KMS-11 (cell line): ENCODE data around the gene SAPCD1.

Experiments
- H2AFZ ChIP-seq: fragments of 200-600 bp; sonication (generic); 2 replicates; pipeline ENCODE4 v1.6.1; 2016; ENCODE audit warnings: antibody characterized with exemption, mixed run types, low read depth
- H3K27ac ChIP-seq: fragments of 200-600 bp; sonication (generic); 2 replicates; pipeline ENCODE4 v1.6.1; 2016; ENCODE audit warnings: mild to moderate bottlenecking, mixed run types
- H3K27me3 ChIP-seq: fragments of 200-600 bp; sonication (generic); 2 replicates; pipeline ENCODE4 v1.6.1; 2017; ENCODE audit warnings: mild to moderate bottlenecking, low read depth, mixed run types, moderate library complexity; ENCODE audit not compliant: insufficient read depth
- H3K36me3 ChIP-seq: fragments of 200-600 bp; sonication (generic); 2 replicates; pipeline ENCODE4 v1.6.1; 2017; ENCODE audit warnings: mild to moderate bottlenecking, mixed run types; ENCODE audit not compliant: insufficient read depth
- H3K4me1 ChIP-seq: fragments of 200-600 bp; sonication (generic); 2 replicates; pipeline ENCODE4 v1.6.1; 2016; ENCODE audit warnings: mild to moderate bottlenecking, low read depth, mixed run types; ENCODE audit not compliant: poor library complexity, severe bottlenecking
- H3K4me2 ChIP-seq: fragments of 200-600 bp; sonication (generic); 2 replicates; pipeline ENCODE4 v1.7.0; 2016; ENCODE audit warnings: mild to moderate bottlenecking, mixed run types
- H3K4me3 ChIP-seq: fragments of 200-600 bp; sonication (generic); IDR thresholded peaks from 2 replicates; pipeline ENCODE4 v1.6.1; 2017; ENCODE audit warnings: low read depth, low read length, mixed read lengths; ENCODE audit not compliant: insufficient read depth
- H3K79me2 ChIP-seq: fragments of 200-600 bp; sonication (generic); 2 replicates; pipeline ENCODE4 v1.6.1; 2016; ENCODE audit warnings: low read depth, mixed run types; ENCODE audit not compliant: insufficient read depth
- H3K9ac ChIP-seq: fragments of 200-600 bp; sonication (generic); 2 replicates; pipeline ENCODE4 v1.6.1; 2016; ENCODE audit warnings: mild to moderate bottlenecking, mixed run types
- H4K20me1 ChIP-seq: fragments of 200-600 bp; sonication (generic); 2 replicates; pipeline ENCODE4 v1.6.1; 2016; ENCODE audit warnings: mild to moderate bottlenecking, mixed run types; ENCODE audit not compliant: insufficient read depth
- CTCF ChIP-seq: fragments of 200-600 bp; sonication (generic); conservative IDR thresholded peaks from 2 replicates; pipeline ENCODE4 v1.6.1; 2017; ENCODE audit warnings: low read depth, mild to moderate bottlenecking, antibody characterized with exemption, low read length, moderate library complexity, mixed read lengths

SAPCD1 gene

GRCh38 chr6:31732029-31732428 lies 30.4 kb upstream of the SAPCD1 start:
- no peak overlapping the region for H3K9ac ChIP-seq
- no peak overlapping the region for H2AFZ ChIP-seq
- H3K27me3 ChIP-seq = no peaks in the 10 kb centered on the region
- no peak overlapping the region for H3K4me2 ChIP-seq
- peaks cover 33% of the 10 kb centered on the region for H3K4me1 ChIP-seq
- H3K27ac ChIP-seq = no peak overlapping the region
- no peaks in the 10 kb centered on the region for H4K20me1 ChIP-seq
- H3K4me3 ChIP-seq = no peak overlapping the region
- peaks cover 7% of the 10 kb centered on the region; the same call in 1 of the 2 replicates for H3K36me3 ChIP-seq
- TF ChIP-seq CTCF = no peak
- H3K79me2 ChIP-seq = peaks cover 39% of the 10 kb centered on the region

GRCh38 chr6:31733734-31734133 lies 28.7 kb upstream of the SAPCD1 start:
- Histone ChIP-seq H3K4me2 (peak overlapping the region; percentile 100), H3K27ac (peak overlapping the region; percentile 100; the same call in 1 of the 2 replicates)

GRCh38 chr6:31734247-31734820 lies 28.1 kb upstream of the SAPCD1 start:
- H2AFZ ChIP-seq = no peak overlapping the region
- no peaks in the 10 kb centered on the region for H3K27me3 ChIP-seq
- peak overlapping the region; percentile 100 for H3K4me2 ChIP-seq
- H3K27ac ChIP-seq = peak overlapping the region; percentile 100; the same call in 1 of the 2 replicates
- peaks cover 39% of the 10 kb centered on the region for H3K79me2 ChIP-seq
- no peaks in the 10 kb centered on the region for H4K20me1 ChIP-seq
- no peak overlapping the region for H3K4me3 ChIP-seq
- TF ChIP-seq CTCF = no peak
- H3K4me1 ChIP-seq = peaks cover 42% of the 10 kb centered on the region
- H3K9ac ChIP-seq = peak overlapping the region; percentile 81; the same call in 1 of the 2 replicates
- H3K36me3 ChIP-seq = peaks cover 7% of the 10 kb centered on the region; the same call in 1 of the 2 replicates

More at GRCh38 chr6:31733734-31734133, 28.7 kb upstream of the SAPCD1 start:
- peaks cover 39% of the 10 kb centered on the region for H3K4me1 ChIP-seq
- H3K4me3 ChIP-seq = no peak overlapping the region
- H3K36me3 ChIP-seq = peaks cover 7% of the 10 kb centered on the region; the same call in 1 of the 2 replicates
- no peak overlapping the region; the same call in 1 of the 2 replicates for H3K9ac ChIP-seq
- peaks cover 39% of the 10 kb centered on the region for H3K79me2 ChIP-seq
- H2AFZ ChIP-seq = no peak overlapping the region
- no peaks in the 10 kb centered on the region for H3K27me3 ChIP-seq
- H4K20me1 ChIP-seq = no peaks in the 10 kb centered on the region
- no peak for TF ChIP-seq CTCF

- no peak for TF ChIP-seq CTCF
- no peaks in the 10 kb centered on the region for H4K20me1 ChIP-seq
- H3K9ac ChIP-seq = peak overlapping the region; percentile 81; the same call in 1 of the 2 replicates
- no peaks in the 10 kb centered on the region for H3K27me3 ChIP-seq
- peak overlapping the region; percentile 100 for H3K27ac ChIP-seq
- H3K4me2 ChIP-seq = peak overlapping the region; percentile 100
- peaks cover 43% of the 10 kb centered on the region for H3K4me1 ChIP-seq
- peaks cover 7% of the 10 kb centered on the region; the same call in 1 of the 2 replicates for H3K36me3 ChIP-seq
- no peak overlapping the region for H2AFZ ChIP-seq
- peaks cover 39% of the 10 kb centered on the region for H3K79me2 ChIP-seq
- no peak overlapping the region for H3K4me3 ChIP-seq
Observed at GRCh38 chr6:31734821-31735406, 27.5 kb upstream of the SAPCD1 start.
